GM20000 (cell line): ENCODE data around the gene PAFAH2.

Experiments used
- DNase-seq: peaks from one replicate; pipeline ENCODE4 v3.0.0; 2012; ENCODE audit warnings: low spot score
- CTCF ChIP-seq: IDR thresholded peaks from 2 replicates; pipeline ENCODE4 v1.5.1; 2012; ENCODE audit warnings: mild to moderate bottlenecking, control low read depth; ENCODE audit errors: extremely low read depth, missing control alignments

The PAFAH2 gene

GRCh38 chr1:26029864-26030481 lies 32.1 kb upstream of the PAFAH2 start:
- DNase-seq = no peak
- TF ChIP-seq CTCF = no peak

DNA sequence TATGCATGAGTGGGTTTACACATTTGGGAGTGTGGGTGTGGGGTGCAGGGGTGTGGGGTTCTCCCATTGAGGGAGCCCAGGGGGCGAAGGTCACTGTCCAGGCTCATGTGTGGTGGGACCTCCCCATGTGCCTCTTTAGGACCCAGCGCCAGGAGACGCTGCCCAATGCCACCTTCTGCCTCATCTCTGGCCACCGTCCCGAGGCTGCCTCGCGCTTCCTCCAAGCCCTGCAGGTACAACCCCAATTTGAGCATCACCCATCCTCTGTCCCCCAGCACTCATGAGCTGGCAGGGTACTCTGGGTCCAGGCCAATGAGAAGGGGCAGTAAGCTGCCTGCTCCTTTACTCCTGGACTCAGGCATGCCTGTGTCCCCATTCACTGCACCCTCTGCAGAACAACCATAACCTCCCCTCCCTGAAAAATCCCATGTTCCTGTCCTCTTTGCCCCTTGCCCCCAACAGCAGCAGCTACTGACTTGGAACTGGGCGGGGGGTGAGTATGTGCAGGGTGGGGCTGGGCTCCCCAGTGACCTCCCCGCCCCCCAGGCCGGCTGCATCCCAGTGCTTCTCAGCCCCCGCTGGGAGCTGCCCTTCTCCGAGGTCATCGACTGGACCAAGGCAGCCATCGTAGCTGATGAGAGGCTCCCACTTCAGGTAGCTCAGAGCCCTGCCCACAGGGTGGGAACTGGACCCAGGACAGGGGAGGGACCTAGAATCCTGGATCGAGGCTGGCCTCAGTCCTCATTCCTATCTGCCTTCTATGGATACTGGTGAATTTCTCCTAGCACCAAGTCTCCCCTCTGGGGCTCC lies 31.4 kb upstream of the PAFAH2 start:
- no peak for TF ChIP-seq CTCF

DNA sequence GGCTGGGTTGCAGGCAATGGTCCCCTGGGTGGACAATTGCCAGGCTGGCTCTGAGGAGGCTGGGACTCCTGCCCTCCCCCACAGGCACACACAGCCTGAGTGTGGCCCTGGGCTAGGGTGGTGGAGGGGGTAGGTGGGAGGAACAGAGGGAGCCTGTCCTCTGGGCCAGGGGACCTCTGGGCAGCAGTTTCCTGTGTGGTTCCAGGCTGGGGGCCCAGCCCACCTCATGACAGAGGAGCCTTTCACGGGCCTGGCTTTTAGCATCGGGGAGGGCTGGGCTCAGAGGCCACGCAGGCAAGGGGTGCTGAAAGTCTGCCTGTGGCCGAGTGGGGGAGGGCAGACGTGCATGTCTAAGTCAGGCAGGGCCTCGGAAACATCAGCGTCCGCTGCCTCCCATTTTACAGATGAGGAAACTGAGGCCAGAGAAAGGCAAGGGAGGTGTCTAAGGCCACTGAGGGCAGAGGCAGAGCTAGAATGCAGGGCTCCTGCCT lies 30.7 kb upstream of the PAFAH2 start:
- DNase-seq = no peak
- TF ChIP-seq CTCF = no peak

More for the DNA sequence above, 31.4 kb upstream of the PAFAH2 start:
- DNase-seq = no peak

DNA sequence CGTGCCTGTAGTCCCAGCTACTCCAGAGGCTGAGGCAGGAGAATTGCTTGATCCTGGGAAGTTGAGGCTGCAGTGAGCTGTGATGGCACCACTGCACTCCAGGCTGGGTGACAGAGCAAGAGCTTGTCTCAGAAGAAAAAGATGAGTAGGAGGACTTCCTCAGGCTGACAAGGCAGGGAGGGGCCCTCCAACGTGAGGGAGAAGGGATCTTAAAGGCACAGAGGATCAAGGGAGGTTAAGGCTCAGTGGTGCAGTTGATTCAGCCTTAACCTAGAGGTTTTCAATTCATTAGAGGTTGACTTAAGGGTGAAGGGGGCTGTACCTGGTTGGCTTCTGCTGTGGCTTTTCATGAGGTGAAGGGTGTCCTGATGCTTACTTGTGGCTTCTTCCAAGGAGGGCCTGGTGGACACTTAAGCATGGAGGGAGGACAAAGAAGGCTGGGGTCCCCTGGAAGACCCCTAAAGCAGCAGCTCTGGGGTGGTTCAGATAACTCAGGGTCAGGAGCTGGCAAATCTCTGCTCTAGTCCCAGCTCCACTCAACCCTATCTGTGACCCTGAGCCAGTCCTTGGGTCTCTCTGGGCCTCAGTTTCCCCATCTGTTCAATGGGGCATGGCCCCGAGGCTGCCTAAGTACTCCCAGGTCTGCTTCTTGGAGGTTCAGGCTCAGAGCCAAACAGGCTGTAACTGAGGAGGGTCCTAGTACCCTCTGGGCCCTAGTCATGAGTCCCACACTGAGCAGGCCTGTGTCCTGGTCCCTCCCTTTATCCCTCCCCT lies 30.0 kb upstream of the PAFAH2 start:
- no peak for TF ChIP-seq CTCF
- no peak for DNase-seq

- DNase-seq = no peak
Observed at GRCh38 chr1:26025517-26025916, 27.7 kb upstream of the PAFAH2 start.

GRCh38 chr1:26025060-26025459 lies 27.2 kb upstream of the PAFAH2 start:
- no peak for DNase-seq
- TF ChIP-seq CTCF = no peak

More at GRCh38 chr1:26025517-26025916, 27.7 kb upstream of the PAFAH2 start:
- no peak for TF ChIP-seq CTCF
